ENCODE data around the gene HAAO.

GRCh38 chr2:42795275-42795674, 2.9 kb upstream of the HAAO start:
- TF ChIP-seq, protein P1, sequence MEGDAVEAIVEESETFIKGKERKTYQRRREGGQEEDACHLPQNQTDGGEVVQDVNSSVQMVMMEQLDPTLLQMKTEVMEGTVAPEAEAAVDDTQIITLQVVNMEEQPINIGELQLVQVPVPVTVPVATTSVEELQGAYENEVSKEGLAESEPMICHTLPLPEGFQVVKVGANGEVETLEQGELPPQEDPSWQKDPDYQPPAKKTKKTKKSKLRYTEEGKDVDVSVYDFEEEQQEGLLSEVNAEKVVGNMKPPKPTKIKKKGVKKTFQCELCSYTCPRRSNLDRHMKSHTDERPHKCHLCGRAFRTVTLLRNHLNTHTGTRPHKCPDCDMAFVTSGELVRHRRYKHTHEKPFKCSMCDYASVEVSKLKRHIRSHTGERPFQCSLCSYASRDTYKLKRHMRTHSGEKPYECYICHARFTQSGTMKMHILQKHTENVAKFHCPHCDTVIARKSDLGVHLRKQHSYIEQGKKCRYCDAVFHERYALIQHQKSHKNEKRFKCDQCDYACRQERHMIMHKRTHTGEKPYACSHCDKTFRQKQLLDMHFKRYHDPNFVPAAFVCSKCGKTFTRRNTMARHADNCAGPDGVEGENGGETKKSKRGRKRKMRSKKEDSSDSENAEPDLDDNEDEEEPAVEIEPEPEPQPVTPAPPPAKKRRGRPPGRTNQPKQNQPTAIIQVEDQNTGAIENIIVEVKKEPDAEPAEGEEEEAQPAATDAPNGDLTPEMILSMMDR (IDR thresholded peaks at IDR 0.05), result no peak
- TF ChIP-seq POLR2A (IDR thresholded peaks at IDR 0.05), result no peak
